CD4-positive, alpha-beta T cell treated with Interferon alpha-2 for 1 hour (primary cell): Measurements from ENCODE around the gene SLC14A1.

ENCODE experiments used
- DNase-seq, 2 donors: peaks; one replicate each; pipeline ENCODE4 v3.0.0-alpha.2; 2020 to 2022

SLC14A1 gene

GRCh38 chr18:45723567-45724355, at the start of gene SLC14A1:
TSS of gene SLC14A1 (plus strand) at chr18:45724181. CDS start at chr18:45730321, 6,140 bp downstream.
- DNase-seq, result no peak

GRCh38 chr18:45677276-45677807, 46.6 kb upstream of the SLC14A1 start:
- no peak for DNase-seq

- DNase-seq, result no peak
These were observed 45.5 kb upstream of the SLC14A1 start for GRCh38 chr18:45678441-45678840.

GRCh38 chr18:45678850-45679249, 45.1 kb upstream of the SLC14A1 start:
- no peak for DNase-seq

- no peak for DNase-seq
These were observed 43.8 kb upstream of the SLC14A1 start for GRCh38 chr18:45680066-45680690.

- DNase-seq, result no peak
These were observed 41.8 kb upstream of the SLC14A1 start for GRCh38 chr18:45682181-45682580.

GRCh38 chr18:45684341-45685115, 39.5 kb upstream of the SLC14A1 start:
- no peak for DNase-seq

GRCh38 chr18:45686891-45687611, 36.9 kb upstream of the SLC14A1 start:
- DNase-seq, result peak; percentile 68 to 78

- peak in 1 of 2 donors; percentile 20 for DNase-seq
These were observed 36.4 kb upstream of the SLC14A1 start for GRCh38 chr18:45687621-45688020.

- no peak for DNase-seq
These were observed 35.9 kb upstream of the SLC14A1 start for GRCh38 chr18:45688113-45688512.

- peak; percentile 43 to 61 for DNase-seq
These were observed 35.1 kb upstream of the SLC14A1 start for GRCh38 chr18:45688833-45689232.

- no peak for DNase-seq
These were observed 34.6 kb upstream of the SLC14A1 start for GRCh38 chr18:45689396-45689795.

GRCh38 chr18:45690975-45691815, 32.8 kb upstream of the SLC14A1 start:
- peak; percentile 69 to 81 for DNase-seq

- DNase-seq, result no peak
These were observed 32.2 kb upstream of the SLC14A1 start for GRCh38 chr18:45691816-45692179.

GRCh38 chr18:45702708-45703265, 21.2 kb upstream of the SLC14A1 start:
- no peak for DNase-seq

- DNase-seq, result no peak
These were observed 15.2 kb upstream of the SLC14A1 start for GRCh38 chr18:45708831-45709230.

GRCh38 chr18:45712061-45712460, 11.9 kb upstream of the SLC14A1 start:
- no peak for DNase-seq

GRCh38 chr18:45713239-45713638, 10.7 kb upstream of the SLC14A1 start:
- DNase-seq, result no peak

- DNase-seq, result no peak
These were observed 8.7 kb upstream of the SLC14A1 start for GRCh38 chr18:45715212-45715780.

GRCh38 chr18:45719106-45719505, 4.9 kb upstream of the SLC14A1 start:
- no peak for DNase-seq

GRCh38 chr18:45722899-45723298, 1.1 kb upstream of the SLC14A1 start:
- peak; percentile 53 to 65 for DNase-seq
